Breast epithelium (tissue), 3 donors: ENCODE measurements around the gene COMT.

Experiments
- POLR2A ChIP-seq: fragments of 450-650 bp; IDR thresholded peaks from one replicate; pipeline ENCODE4 v1.6.1; 2016; ENCODE audit warnings: antibody characterized with exemption, mild to moderate bottlenecking, moderate library complexity
- POLR2AphosphoS5 ChIP-seq, 3 donors: sonication (generic); formaldehyde crosslinking; IDR thresholded peaks; one replicate each; pipeline ENCODE4 v1.6.1; 2017; ENCODE audit warnings: antibody characterized with exemption in 3 of 3
- TF ChIP-seq, protein P1 (sequence below), 3 donors: fragments of 450-650 bp; IDR thresholded peaks; one replicate each; pipeline ENCODE4 v1.5.1; 2016 to 2017; ENCODE audit warnings: antibody characterized with exemption in 3 of 3, mild to moderate bottlenecking in 3 of 3, moderate library complexity in 3 of 3

GRCh38 chr22:19897726-19898125, 43.8 kb upstream of the COMT start:
- TF ChIP-seq, protein P1, sequence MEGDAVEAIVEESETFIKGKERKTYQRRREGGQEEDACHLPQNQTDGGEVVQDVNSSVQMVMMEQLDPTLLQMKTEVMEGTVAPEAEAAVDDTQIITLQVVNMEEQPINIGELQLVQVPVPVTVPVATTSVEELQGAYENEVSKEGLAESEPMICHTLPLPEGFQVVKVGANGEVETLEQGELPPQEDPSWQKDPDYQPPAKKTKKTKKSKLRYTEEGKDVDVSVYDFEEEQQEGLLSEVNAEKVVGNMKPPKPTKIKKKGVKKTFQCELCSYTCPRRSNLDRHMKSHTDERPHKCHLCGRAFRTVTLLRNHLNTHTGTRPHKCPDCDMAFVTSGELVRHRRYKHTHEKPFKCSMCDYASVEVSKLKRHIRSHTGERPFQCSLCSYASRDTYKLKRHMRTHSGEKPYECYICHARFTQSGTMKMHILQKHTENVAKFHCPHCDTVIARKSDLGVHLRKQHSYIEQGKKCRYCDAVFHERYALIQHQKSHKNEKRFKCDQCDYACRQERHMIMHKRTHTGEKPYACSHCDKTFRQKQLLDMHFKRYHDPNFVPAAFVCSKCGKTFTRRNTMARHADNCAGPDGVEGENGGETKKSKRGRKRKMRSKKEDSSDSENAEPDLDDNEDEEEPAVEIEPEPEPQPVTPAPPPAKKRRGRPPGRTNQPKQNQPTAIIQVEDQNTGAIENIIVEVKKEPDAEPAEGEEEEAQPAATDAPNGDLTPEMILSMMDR (IDR thresholded peaks at IDR 0.05), result no peak
- TF ChIP-seq POLR2AphosphoS5 (IDR thresholded peaks at IDR 0.05), result no peak
- TF ChIP-seq POLR2A, result no peak
